Endodermal cell (in vitro differentiated cells): ENCODE results near the gene CAMSAP1. TPM values are rescaled to one million over a fixed set of nuclear protein-coding genes. Genes with fewer than 3 reads are reported as not detected.

Experiments used
- DNase-seq: peaks from one replicate; pipeline ENCODE4 v3.0.0-alpha.2; 2017
- H3K27ac ChIP-seq: 2 replicates; pipeline ENCODE4 v1.5.1; 2013; ENCODE audit warnings: mild to moderate bottlenecking, low read depth, low read length, moderate library complexity
- H3K27me3 ChIP-seq: 2 replicates; pipeline ENCODE4 v1.6.1; 2013; ENCODE audit warnings: mild to moderate bottlenecking, low read length, moderate library complexity; ENCODE audit not compliant: insufficient read depth, control insufficient read depth, poor library complexity, severe bottlenecking
- H3K36me3 ChIP-seq: 2 replicates; pipeline ENCODE4 v1.7.0; 2013; ENCODE audit warnings: mild to moderate bottlenecking, low read length, moderate library complexity; ENCODE audit not compliant: control insufficient read depth, insufficient read depth
- H3K4me1 ChIP-seq: one replicate; pipeline ENCODE4 v1.7.0; 2013; ENCODE audit warnings: low read length; ENCODE audit not compliant: control insufficient read depth, insufficient read depth
- H3K4me3 ChIP-seq: 2 replicates; pipeline ENCODE4 v1.5.1; 2013; ENCODE audit warnings: mild to moderate bottlenecking, low read length, moderate library complexity
- H3K9ac ChIP-seq: 2 replicates; pipeline ENCODE4 v1.6.1; 2013; ENCODE audit warnings: mild to moderate bottlenecking, low read length, moderate library complexity; ENCODE audit not compliant: poor library complexity, severe bottlenecking; ENCODE audit errors: extremely low read depth
- H3K9me3 ChIP-seq: 2 replicates; pipeline ENCODE4 v1.6.1; 2013; ENCODE audit warnings: mild to moderate bottlenecking, low read length, moderate library complexity; ENCODE audit not compliant: control insufficient read depth
- H3K27ac Mint-ChIP-seq: 2 replicates; pipeline ENCODE4 v1.8.0; 2020; ENCODE audit warnings: mixed read lengths
- H3K27me3 Mint-ChIP-seq: 2 replicates; pipeline ENCODE4 v1.8.0; 2021; ENCODE audit warnings: mild to moderate bottlenecking, mixed read lengths; ENCODE audit not compliant: insufficient read depth
- H3K36me3 Mint-ChIP-seq: 2 replicates; pipeline ENCODE4 v1.8.0; 2020; ENCODE audit warnings: low read depth, mixed read lengths
- H3K4me1 Mint-ChIP-seq: 2 replicates; pipeline ENCODE4 v1.8.0; 2020; ENCODE audit warnings: mixed read lengths
- H3K4me3 Mint-ChIP-seq: 2 replicates; pipeline ENCODE4 v1.8.0; 2020; ENCODE audit warnings: mild to moderate bottlenecking, moderate library complexity, mixed read lengths
- H3K9me3 Mint-ChIP-seq: 2 replicates; pipeline ENCODE4 v1.8.0; 2020; ENCODE audit warnings: mild to moderate bottlenecking, mixed read lengths
- CTCF ChIP-seq: fragments of 200-600 bp; sonication (generic); conservative IDR thresholded peaks from 2 replicates; pipeline ENCODE4 v1.5.0; 2021; ENCODE audit warnings: antibody characterized with exemption, mild to moderate bottlenecking
- WGBS, 2 experiments: methylation state at CpG; one replicate each; pipeline versions ENCODE4 v1.1.5 to v1.1.7; 2013; ENCODE audit warnings: missing lambda C conversion rate in 2 of 2, mixed read lengths in 1 of 2; ENCODE audit not compliant: insufficient coverage in 1 of 2, insufficient read length in 1 of 2; 5-methylcytosine and 5-hydroxymethylcytosine counted together
- total RNA-seq, 2 donors: library from RNA; stranded (reverse); fragmentation: NEBNext Ultra II Directional in 1 of 2; extraction: Animal tissue kit (Norgen Biotek cat#: 25700) in 1 of 2; gene quantifications; 2 replicates in 1 of 2; 3 replicates in 1 of 2; pipeline ENCODE4 v1.2.1, GENCODE V29; 2021

Gene CAMSAP1
- total RNA-seq, 2 donors from 2014 or later: 40.1 to 43.1 TPM

DNA sequence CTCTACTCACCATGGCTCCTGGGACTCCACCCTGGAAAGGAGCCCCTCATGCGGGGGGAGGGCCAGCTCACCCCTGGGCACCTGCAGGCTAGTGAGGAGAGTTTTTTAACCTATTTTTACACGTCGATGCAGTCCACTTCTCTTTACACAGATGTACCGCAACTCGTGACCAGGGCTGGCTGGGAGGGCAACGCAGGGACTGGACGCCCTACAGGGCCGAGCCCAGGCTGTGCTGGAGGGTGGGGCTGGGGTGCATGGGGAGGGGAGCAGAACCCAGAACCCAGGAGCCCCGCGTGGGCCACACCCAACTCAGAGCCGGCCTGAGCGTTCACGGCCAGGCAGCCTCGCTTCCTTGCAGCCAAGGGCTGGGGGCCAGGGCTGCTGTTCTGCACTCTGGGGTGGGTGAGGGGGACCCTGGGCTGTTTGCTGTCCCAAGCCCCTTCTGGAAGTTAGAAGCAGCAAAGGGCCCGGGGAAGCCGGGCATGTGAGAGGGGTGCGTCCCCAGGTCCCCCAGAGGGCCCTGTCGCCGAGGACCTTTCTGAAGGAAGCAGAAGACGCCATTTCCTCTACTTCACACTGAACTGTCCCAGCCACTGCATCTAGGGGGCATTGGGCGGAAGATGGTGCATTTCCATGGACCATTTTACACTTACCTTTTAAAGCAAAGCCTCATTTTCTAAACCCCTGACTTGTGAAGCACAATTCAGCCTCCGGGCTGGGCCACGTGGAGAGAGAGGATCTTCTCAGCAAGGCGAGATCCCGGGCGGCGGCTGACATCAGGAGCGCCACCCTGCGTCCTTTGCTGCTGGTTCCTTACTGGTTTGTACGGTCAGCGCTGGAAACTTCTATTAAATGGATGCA, 114.8 kb downstream of the CAMSAP1 start:
- Mint-ChIP-seq H3K27me3 (no peaks in the 10 kb centered on the region), H3K4me1 (no peaks in the 10 kb centered on the region), H3K36me3 (no peaks in the 10 kb centered on the region), H3K9me3 (no peaks in the 10 kb centered on the region), H3K4me3 (no peak overlapping the region), H3K27ac (no peak overlapping the region)
- H3K4me1 ChIP-seq: no peaks in the 10 kb centered on the region
- H3K9me3 ChIP-seq: no peaks in the 10 kb centered on the region
- no peak overlapping the region for H3K9ac ChIP-seq
- no peaks in the 10 kb centered on the region for H3K36me3 ChIP-seq
- H3K27me3 ChIP-seq: no peaks in the 10 kb centered on the region
- H3K4me3 ChIP-seq: no peak overlapping the region
- 91 to 92% methylated on average over 18 to 31 of the region's 31 CpGs for WGBS, 2 experiments
- DNase-seq: no peak
- TF ChIP-seq CTCF: no peak
- no peak overlapping the region for H3K27ac ChIP-seq

GRCh38 chr9:135791431-135792267, 115.7 kb downstream of the CAMSAP1 start:
- Histone ChIP-seq H3K36me3 (no peaks in the 10 kb centered on the region), H3K27me3 (no peaks in the 10 kb centered on the region), H3K27ac (no peak overlapping the region), H3K9me3 (no peaks in the 10 kb centered on the region), H3K9ac (no peak overlapping the region), H3K4me3 (no peak overlapping the region), H3K4me1 (no peaks in the 10 kb centered on the region)
- Mint-ChIP-seq H3K9me3 (no peaks in the 10 kb centered on the region), H3K27me3 (no peaks in the 10 kb centered on the region), H3K27ac (no peak overlapping the region), H3K4me1 (no peaks in the 10 kb centered on the region), H3K36me3 (no peaks in the 10 kb centered on the region), H3K4me3 (no peak overlapping the region)
- no peak for TF ChIP-seq CTCF
- DNase-seq: no peak
- WGBS, 2 experiments: 91 to 95% methylated on average over 4 to 35 of the region's 35 CpGs

- no peaks in the 10 kb centered on the region for H3K4me1 Mint-ChIP-seq
- Histone ChIP-seq H3K9ac (no peak overlapping the region), H3K27me3 (no peaks in the 10 kb centered on the region), H3K4me3 (no peak overlapping the region), H3K4me1 (no peaks in the 10 kb centered on the region), H3K27ac (no peak overlapping the region), H3K9me3 (no peaks in the 10 kb centered on the region), H3K36me3 (no peaks in the 10 kb centered on the region)
- TF ChIP-seq CTCF: no peak
- no peaks in the 10 kb centered on the region for H3K9me3 Mint-ChIP-seq
- no peaks in the 10 kb centered on the region for H3K27me3 Mint-ChIP-seq
- no peak overlapping the region for H3K4me3 Mint-ChIP-seq
- no peaks in the 10 kb centered on the region for H3K36me3 Mint-ChIP-seq
- DNase-seq: no peak
- WGBS, 2 experiments: 92 to 98% methylated on average over 6 to 11 of the region's 11 CpGs
- no peak overlapping the region for H3K27ac Mint-ChIP-seq
These were observed 116.5 kb downstream of the CAMSAP1 start for GRCh38 chr9:135790850-135791249.
